ENCODE data around the gene CLDN7.
A peak's percentile ranks its signal among the peaks of the same experiment; 100 is the strongest.

Gene CLDN7, protein sequence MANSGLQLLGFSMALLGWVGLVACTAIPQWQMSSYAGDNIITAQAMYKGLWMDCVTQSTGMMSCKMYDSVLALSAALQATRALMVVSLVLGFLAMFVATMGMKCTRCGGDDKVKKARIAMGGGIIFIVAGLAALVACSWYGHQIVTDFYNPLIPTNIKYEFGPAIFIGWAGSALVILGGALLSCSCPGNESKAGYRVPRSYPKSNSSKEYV

DNA sequence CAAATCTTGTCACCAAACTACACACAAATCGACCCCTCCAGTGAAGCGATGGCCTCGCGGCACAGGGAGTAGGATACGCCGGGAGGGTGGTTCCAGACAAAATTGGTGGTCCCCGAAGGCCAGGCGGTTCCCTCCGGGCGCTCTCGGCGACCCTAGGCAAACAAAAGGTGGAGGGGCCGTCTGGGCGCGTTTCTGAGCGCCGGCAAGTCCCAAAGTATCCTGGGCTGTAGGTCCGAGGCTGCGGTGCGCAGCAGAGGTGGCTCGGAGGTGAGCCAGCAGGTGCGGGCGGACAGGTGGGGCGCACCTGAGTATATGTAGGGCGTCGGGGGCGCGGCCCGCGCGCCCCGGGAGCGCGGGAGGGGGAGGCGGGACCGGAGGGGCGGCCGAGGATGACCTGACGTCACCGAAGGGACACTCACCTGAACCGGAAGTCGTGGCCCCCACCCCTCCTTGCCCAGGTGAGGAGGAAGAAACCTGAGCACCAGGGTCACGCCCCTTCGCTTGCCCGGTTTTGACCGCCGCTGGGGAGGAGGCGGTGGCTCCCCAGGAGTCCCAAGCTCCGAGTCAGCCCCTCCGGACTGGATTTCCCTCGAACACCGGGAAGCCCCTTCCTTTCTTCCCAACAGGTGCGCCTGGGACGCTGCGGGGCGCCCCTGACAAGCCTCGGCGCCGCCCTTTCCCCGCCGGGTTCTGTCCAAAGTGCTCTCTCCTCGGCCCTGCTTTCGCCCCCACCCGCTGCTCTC is at the start of gene CLDN7:
CLDN7 (minus strand) TSS at position 287 of the 743 bp plus-strand sequence. CDS start 435 bp downstream, outside the sequence.
- no peak for DNase-seq

DNA sequence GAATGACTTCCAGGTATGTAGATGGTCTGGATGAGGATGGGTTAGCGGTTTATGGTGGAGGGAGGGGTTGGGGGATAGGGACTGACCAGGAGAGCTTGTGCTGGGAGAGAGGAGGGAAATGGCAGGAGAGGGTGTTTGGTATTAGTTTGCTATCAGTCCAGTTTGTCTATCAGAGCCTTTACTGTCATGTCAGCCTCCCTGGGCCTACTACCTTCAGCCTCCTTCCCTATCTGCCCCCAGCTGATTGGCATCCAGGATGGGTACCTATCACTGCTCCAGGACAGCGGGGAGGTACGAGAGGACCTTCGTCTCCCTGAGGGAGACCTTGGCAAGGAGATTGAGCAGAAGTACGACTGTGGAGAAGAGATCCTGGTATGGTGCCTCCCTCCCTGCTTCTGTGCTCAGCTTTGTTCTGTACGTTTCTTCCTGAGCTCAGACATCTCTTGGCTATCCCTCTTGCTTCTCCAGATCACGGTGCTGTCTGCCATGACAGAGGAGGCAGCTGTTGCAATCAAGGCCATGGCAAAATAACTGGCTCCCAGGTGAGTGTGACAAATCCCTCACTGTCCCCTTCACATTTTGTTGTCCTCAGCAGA is 48.9 kb upstream of the CLDN7 start:
- no peak for DNase-seq

DNA sequence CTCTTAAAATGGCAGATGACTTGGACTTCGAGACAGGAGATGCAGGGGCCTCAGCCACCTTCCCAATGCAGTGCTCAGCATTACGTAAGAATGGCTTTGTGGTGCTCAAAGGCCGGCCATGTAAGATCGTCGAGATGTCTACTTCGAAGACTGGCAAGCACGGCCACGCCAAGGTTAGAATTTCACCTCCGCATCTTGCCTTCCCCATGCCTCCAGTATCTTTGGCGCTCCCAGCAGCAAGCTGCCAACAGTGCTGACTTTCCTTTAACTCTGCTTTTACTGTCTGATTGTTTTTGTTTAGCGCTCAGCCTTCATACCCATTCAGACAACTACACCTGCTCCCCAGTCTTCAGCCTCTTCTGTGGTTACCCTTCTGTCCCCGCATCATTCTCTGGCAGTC is 47.4 kb upstream of the CLDN7 start:
- no peak for DNase-seq

DNA sequence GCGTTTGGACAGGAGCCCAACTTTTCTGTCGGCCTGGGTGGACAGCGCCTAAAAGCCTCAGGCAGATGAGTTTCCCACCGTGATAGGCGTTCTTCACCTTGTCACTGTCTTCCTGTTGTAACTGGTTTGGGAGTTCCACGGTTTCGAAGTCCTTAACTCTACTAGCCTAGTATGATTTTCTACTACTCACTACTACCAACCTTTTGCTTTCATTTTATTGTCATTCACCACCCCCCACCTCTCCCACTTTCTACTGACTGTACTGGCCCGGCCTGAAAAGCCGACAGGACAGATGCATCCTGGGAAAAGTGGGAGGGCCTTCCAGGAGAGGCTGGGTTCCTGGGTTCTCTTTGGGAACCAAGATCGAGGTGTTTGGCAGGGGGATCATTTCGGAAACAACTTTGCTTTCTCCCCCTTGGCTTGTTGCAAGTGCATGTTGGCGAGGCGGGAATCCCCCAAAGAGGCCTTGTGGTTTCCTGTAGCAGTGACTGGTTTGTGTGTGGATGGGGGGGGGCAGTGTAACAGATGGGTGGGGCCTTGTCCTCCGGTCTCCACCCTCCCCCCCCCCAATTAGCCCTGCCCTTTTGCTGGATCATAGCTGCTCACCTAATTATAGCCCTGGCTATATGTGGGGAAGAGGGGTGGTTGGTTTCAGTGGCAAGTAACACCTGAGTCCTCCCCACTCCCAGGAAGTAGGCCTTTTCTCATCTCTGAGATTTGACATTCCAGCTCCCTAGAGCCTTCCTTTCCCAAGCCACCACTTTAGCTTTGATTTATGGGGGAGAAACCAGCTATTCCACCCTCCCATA is 46.6 kb upstream of the CLDN7 start:
- DNase-seq, result peak; percentile 72

DNA sequence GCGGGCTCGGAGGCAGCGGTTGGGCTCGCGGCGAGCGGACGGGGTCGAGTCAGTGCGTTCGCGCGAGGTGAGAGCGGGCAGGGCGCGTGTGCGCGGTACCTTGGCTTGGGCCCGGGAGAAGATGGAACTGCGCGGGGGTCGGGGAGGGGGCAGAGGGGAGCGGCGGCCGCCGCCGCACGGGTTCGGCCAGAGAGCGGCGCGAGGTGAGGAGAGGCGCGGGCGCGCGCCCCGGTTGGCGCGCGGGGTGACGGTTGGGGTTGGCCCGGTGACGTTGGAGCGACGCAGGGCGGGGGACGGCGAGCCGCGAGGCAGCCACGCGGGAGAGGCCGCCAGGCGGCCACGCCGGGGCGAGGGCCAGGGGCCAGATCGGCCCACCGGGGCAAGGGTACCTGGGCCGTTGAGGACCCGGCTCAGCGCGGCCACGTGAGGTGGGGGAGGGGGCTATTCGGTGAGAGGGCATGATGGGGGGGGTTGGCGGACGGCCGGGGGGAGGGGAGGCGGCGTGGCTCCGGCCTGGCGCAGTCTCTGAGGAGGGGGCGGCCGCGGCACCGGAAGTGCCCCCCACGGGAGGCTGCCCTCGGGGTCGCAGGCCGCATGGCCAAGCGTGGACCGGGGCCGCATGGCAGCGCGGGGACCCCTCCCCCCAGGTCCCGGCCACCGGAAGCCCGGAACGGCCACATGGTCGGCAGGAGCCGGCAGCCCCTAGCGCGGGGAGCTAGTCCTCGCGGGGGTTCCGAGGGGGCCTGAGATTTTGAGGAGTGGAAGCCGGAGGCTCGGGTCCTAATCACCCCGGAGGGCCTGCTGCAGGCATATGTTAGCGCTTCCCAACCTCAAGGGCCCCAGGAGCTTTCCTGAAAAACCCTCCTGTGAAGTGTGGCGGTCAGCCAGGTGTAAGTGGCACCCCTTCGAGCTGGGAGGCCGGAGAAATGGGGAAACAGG is 45.7 kb upstream of the CLDN7 start:
- DNase-seq, result no peak

DNA sequence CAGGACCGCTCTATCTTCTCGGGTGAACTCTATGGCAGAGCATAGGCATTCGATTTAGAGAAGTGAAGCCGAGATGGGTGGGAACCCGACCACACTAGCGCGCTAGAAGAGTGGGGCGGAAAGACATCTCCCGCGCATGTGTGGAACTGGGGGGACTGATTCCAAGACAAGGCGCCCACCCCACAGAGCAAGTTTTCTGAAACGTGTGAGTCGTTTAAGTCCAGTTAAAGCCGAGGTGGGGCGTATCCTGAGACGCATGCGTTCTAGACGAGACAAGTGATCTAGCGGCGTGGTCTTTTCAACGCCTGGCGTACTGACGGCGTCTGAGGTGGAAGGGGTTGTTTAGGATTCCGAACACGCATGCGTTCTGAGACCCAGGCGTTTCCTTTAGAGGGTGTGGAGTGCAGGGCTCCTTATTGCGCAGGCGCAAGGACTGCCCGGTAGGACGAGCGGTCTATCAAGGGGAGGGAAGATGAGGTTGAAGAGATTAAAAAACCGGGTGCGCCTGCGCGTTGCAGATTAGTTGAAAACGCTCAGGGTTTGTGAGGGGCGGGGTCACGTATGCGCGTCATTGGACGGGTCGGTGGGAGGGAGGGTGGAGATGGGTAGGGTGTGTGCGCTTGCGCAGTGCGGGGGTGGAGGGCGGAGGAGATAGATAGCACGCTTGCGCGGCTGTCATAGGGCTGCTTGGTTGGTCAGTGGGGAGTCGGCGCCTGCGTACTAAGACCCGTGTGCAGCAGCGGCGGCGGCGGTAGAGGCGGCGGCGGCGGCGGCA is 44.8 kb upstream of the CLDN7 start, which contains the start of gene EIF5A:
EIF5A (plus strand) TSS at position 718 of the 775 bp plus-strand sequence. CDS start 2,008 bp downstream, outside the sequence.
- DNase-seq, result peak; percentile 100

DNA sequence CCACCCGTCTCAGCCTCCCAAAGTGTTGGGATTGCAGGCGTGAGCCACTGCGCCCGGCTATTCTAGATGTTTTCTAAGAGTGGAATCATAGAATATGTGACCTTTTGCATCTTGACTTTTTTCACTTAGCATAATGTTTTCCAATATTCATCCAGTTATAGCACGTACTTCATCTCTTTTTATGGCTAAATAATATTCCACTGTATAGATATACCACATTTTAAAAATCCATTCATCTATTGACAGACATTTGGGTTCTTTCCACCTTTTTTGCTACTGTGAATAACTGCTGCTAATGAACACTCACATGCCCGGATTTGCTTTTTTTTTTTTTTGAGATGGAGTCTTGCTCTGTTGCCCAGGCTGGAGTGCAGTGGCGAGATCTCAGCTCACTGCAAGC is 41.9 kb upstream of the CLDN7 start:
- DNase-seq, result no peak

DNA sequence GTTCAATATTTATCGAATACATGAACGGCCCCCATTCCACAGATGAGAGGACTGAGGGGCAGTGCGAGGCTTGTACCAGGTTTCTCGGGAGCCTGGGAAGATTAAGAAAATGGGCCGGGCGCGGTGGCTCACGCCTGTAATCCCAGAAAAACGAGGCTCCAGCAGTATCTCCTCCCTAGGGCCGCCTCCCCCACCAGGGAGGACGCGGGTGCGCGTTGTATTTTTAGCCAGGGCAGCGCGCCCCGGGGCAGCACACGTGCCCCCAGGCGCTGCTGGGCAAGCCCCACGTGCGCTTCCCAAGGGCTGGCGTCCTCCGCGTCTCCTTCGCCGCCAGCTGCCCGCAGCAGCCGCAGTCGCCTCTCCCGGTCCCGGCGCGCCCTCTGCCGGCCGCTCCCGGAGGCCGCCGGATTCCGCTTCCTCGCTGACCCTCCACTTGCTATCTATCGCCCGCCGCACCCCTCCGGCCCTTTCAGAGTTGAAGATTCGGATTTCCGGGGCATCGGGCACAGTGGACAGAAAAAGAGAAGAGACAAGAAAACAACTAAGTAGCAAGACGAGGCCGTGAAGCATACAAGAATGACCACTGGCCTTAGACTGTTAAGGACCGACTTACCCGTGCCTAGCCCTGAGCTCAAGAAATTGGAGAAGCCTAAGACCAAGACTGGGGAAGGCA is 34.0 kb upstream of the CLDN7 start:
- DNase-seq, result peak; percentile 77

DNA sequence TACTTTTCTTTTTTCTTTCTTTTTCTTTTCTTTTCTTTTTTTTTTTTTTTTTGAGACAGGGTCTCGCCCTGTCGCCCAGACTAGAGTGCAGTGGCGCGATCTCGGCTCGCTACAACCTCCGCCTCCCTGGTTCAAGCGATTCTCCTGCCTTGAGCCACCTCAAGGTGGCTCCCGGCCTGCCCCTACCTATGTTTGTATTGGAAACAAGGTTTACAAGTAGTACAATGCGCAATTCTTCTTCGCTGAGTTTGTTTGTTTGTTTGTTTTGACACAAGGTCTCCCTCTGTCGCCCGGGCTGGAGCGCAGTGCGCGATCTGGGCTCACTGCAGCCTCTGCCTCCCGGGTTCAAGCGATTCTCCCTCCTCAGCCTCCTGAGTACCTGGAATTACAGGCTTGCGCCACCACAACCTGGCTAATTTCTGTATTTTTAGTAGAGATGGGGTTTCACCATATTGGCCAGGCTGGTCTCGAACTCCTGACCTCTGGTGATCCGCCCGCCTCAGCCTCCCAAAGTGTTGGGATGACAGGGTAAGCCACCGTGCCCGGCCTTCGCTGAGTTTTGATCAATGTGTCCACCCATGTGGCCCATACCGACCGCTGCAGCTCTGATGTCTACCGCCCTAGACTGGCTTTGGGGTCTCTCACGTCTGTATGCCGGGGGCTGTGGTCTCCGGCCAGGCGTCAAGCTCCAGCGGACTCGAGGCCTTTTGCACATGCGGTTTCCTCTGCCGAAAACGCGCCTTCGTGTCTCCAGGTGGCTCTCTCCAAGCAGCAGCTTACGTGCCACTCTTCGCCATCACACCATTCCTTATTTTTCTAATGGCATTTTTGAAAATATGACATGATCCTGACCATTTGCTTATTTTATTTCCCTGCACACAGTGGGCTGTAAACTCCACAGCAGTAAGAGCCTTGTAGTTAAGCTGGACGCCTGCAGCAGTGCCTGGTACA is 33.2 kb upstream of the CLDN7 start:
- DNase-seq, result no peak

DNA sequence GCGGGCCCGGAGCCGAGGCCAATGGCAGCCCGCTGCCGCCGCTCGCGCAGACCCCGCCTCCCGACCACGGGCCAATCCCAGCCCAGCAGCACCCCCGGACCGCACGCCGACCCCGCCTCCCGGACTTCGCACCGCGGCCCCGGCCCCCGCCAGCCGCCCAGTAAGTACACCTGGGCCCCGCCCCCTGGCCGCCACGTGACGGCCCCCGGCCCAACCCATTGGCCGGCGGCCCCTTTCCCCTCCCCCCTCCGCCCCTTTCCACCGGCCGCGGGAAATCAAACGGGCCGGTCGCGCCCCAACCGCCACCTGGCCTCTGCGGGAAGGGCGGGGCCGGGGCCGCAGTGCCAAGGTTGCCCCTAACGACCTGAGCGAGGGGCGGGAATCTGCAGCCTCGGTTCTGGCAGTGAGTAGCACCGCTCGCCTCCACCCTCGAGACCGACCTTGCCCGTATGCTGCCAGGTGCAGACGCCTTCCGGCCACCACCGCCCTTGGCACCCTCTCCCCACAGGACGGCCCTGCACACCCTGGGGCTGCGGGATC is 32.4 kb upstream of the CLDN7 start, which contains the start of gene YBX2:
YBX2 (minus strand) TSS at position 26 of the 540 bp plus-strand sequence. CDS start 139 bp downstream, outside the sequence.
- peak; percentile 23 for DNase-seq

DNA sequence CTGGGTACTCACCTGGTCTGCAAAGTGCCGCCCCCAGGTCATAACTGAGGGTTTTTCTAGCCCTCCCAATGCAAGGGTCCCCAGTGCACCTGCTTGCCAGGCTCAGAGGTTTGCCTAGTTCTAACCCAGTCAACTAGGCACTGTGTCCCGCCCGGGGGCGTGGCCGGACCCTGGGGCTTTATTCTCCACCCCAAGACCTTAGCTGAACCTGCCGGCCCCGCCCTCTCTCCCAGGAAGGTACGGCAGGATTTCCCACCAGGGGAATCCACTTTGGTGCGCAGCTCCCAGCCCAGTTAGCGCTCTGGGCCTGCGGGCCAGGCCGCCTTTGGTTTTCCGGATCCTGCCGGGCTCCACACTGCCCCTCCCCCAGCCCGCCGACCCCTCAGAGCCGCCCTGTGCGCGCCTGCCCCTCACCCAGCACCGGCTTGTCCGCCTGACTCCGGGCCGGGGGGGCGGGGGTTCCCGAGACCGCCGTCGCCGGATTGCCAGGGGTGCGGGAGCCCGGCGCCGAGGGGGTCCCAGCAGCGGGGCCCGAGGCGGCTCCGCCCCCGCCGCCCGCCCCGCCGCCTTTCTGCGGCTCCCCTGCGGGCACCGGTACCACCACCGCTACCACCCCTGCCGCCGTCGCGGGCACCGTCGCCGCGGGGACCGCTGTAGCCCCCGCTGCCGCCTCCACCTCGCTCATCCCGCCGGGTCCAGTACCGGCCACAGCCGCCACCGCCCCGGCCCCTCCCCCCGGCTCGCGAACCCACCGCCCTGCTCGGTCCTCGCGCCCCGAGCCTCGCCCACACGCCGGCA is 31.7 kb upstream of the CLDN7 start:
- DNase-seq, result no peak

DNA sequence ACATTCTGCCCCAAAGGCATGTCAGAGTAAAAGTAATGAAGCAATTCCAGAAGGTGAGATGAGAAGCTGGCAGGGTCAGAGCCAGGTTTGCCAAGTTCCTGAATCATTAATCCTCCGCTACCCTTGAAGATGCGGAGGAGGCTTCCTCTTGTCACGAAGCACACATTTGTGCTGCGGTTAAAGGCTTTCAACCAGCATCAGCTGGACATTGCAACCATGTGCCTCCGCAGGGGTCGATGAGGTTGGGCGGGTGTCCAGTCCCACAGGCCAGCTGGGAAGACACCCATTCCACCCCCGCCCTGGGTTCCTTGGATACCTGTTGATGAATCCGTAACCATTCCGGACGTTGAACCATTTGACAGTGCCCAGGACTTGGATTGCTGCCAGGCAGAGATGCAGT is 30.9 kb upstream of the CLDN7 start:
- peak; percentile 56 for DNase-seq

DNA sequence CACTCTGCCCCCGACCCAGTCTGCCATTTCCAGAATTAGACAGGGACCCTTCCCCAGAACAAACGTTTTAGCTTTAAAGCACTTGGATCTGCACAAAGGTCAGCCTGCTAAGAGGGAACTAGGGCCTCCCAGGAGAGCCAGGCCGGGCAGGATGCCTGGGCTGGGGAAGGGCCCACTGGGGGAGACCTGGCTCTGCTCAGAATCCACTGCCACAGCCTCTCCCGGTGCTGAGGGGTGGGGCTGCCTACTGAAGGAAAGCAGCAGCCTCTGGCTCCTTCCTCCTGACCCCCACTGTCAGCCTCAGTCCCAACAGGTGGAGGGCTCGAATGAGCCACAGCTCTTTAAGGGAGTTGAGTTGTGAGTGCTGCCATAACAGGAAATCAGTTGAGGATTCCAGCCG is 30.5 kb upstream of the CLDN7 start:
- DNase-seq, result no peak

DNA sequence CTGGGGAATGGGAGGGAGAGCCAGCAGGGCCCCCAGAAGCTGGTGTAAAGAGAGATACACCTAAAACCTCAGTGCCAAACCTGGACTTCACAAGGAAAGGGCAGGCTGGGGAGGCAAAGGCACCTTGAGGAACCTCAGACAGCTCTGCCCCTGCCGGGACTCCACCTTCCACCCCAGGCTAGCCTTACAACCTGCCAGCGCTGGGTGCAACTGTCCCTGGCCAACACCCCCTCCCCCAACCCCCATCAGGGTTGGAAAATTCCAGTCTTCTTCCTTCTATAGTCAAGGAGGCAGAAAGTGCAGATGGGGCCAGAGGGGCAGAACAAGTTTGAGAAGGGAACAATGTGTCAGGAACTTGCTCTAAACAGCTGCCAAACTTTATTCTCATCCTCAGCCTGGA is 29.9 kb upstream of the CLDN7 start:
- DNase-seq, result no peak

DNA sequence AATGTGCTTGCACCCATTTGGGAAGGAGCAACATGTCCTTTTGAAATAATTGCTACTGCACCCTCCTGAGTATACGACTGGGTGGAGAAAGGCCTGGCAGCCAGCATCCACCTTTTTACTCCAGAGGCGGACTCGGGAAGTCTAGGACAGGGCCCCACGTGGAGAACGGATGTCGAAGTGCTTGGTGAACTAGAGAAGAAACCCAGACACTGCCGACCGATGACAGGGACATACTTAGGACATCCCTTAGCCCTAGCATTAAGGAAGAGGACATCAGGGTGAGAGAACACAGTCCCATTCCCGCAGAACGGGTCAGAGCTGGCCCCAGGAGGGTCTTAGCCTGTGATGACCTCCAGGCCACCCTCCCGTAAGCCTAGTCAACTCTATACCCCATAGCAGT is 28.4 kb upstream of the CLDN7 start:
- DNase-seq, result no peak

DNA sequence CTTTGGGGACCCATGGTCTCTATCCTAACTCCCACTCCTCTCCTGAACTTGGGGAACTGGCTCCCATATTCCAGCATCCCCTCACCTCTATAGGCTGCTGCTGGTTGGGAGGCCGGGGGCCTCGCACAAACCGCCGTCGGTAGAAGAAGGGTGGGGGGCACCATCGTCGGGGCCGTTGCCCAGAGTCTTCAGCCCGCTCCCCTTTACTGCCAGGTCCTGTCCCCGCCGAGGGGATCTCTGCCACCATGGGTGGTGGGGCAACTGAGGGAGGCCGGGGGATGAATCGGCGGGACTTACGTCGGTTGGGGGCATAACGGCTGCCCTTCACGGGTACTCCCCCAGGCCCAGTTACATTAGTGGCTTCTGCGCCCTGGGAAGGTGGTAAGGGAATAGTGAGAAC is 27.9 kb upstream of the CLDN7 start:
- no peak for DNase-seq

DNA sequence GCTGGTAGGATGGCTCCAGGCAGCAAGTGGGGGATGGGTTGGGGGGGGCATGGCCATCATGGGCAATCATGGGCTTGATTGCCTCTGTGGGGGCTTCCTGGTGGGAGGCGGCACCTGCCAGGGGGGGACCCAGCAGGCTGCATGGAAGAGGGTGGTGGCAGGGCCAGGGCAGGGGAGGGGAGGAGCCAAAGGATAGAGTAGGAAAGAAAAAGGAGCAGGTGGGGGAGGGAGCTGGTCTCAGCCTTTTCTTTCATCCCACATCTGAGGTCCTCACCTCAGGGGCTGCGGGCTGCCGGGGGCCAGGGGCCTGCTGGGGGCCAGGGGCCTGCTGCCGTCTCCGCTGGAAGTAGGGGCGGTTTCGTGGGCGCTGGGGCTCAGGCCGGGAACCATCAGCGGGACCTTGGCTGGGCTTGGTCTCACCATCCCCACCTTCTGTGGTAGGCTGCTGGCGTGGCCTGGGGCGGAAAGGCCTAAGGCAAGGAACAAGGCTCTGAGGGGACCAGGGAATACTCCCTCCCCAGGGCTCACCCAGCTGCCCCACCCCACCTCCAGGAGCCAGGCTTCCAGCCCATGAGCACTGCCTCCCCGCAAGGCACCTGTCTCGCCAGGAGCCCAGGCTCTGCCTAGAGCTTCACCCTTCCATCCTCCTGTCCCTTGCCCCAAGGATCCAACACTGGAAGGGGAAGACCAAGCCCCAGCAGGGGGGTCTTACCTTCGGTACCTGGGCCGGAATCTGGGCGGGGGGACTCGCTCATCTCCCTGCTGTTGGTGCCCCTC is 27.2 kb upstream of the CLDN7 start:
- DNase-seq, result no peak
